Measurements from ENCODE around the gene ABCG5.

Gene ABCG5

DNA sequence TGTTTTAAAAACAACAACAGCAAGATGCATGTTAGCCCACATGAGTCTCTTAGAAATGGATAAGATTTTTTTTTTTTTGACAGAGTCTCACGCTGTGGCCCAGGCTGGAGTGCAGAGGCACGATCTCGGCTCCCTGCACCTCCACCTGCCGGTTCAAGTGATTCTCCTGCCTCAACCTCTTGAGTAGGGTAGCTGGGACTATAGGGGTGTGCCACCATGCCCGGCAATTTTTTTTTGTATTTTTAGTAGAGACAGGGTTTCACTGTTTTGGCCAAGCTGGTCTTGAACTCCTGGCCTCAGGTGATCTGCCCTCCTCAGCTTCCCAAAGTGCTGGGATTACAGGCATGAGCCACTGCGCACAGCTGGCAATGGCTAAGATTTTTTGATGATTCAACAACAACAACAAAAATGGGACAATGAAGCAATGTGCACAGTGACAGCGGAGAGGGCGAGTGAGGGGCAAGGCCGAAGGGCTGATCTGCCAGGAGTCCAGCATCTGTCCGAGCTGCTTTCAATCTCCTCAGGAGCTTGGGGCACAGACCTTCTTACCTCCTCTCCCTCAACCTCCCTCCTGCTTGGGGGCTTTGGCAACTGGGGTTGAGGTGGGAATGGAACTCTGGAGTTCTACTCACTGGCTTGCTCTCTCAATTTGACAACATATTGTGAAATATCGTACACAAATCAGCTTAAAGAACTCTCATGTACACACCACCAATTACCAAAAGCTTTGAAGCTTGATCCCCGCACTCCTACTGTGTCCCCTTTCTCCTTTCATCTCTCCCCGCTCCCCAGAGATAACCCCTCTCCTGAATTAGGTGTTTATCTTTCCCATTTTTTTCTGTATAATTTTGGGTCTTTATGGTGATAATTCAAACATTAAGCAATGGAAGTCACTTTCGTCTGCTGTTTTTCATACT, 3.6 kb upstream of the ABCG5 start:
- DNase-seq (ENCODE audit: low read depth, low spot score): no peak

GRCh38 chr2:43840965-43841364, 2.3 kb upstream of the ABCG5 start:
- no peak for DNase-seq (ENCODE audit: low read depth, low spot score)

- DNase-seq (ENCODE audit: low read depth, low spot score): no peak
These were observed 1.3 kb upstream of the ABCG5 start for GRCh38 chr2:43839776-43840564.

DNA sequence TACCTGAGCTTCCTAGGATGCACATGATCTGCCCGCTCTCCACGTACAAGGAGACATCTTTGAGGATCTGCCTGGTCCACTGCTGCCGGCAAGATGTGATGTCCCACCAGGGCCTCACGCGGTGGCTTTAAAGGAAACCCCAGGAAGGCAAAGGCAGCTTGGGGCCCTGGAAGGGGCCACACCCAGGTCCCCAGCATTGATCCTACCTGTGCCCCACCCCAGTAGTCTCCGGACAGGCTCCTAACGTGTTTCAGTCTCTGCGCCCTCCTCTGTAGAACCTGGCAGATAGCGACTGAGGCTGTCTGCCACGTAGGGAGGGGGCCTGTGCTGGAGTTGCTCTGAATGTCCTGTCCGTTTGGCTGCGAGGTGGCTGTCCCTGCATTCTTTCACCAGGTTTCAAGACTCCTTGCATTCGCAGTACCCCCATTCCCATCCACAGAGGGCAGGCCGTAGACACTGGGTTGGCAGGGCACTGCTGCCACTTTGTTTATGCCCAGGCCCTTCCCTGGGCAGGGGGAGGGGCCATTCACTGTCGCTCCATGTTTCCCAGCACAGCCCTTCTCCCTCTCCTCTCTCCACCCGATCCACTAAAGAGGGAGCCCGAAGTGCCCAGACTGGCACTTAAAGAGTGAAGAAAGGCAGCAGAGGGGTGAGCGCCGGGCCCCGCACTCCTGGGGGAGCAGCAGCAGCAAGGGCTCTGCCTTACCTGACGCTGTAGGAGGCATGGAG, 644 bp downstream of the ABCG5 start:
- no peak for DNase-seq (ENCODE audit: low read depth, low spot score)

GRCh38 chr2:43837033-43837432, 1.6 kb downstream of the ABCG5 start:
- DNase-seq (ENCODE audit: low read depth, low spot score): no peak

DNA sequence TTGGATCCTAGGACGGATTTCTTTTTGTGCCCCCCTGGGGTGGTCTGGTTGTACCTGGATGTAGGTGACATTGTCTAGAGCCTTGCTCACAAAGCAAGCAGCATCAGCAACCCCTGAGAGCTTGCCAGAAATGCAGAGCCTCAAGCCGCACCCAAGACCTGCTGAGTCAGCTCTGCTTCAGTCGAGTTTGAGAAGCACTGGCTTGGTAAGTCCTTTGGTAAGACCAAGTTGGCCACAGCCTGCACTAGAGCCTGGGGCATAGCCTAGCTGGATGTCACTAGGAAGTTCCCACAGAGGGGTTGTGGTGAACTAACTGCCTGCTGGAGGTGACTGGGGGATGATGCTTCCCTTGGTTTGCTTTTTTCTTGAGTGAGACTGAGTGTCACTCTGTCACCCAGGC, 6.2 kb downstream of the ABCG5 start:
- no peak for DNase-seq (ENCODE audit: low read depth, low spot score)

GRCh38 chr2:43831543-43832294, 6.9 kb downstream of the ABCG5 start:
- DNase-seq (ENCODE audit: low read depth, low spot score): no peak

DNA sequence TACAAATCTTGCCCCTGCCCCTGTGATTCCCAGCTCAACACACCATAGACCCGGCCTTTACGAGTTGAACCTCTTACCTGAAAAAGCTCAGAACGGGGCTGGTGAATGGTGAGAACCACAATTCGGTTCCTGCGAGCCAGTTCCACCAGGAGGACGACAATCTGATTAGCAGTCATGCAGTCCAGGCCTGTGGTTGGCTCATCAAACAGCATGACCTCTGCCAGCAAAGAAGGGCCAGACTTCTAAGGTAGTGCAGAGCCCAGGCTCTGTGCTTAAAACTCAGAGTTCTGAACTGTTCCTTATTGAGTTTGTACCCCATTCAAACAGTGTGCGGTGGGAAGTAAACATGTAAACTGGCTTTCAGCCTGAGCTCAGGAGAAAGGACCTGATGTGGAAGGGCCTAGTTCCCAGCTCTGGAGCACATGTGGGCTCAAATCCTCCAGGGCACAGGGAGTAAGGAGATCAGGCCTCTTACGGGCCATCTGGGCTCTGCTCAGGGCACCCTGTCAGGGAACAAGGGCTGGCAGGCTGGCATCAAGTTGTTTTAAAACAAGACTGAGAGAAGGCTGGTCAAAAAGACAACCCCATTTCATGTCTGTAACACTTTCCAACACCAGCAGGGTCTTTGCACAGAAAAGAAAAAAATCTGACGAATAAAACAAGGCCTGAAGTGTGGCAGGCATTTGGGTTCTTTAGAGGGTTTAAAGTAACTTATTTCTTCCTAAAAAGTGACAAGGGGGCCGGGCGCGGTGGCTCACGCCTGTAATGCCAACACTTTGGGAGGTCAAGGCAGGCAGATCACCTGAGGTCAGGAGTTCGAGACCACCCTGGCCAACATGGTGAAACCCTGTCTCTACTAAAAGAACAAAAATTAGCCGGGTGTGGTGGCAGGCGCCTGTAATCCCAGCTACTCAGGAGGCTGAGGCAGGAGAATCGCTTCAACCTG, 12.1 kb downstream of the ABCG5 start:
- no peak for DNase-seq (ENCODE audit: low read depth, low spot score)

- no peak for DNase-seq (ENCODE audit: low read depth, low spot score)
These were observed 12.8 kb downstream of the ABCG5 start for GRCh38 chr2:43825841-43826240.

DNA sequence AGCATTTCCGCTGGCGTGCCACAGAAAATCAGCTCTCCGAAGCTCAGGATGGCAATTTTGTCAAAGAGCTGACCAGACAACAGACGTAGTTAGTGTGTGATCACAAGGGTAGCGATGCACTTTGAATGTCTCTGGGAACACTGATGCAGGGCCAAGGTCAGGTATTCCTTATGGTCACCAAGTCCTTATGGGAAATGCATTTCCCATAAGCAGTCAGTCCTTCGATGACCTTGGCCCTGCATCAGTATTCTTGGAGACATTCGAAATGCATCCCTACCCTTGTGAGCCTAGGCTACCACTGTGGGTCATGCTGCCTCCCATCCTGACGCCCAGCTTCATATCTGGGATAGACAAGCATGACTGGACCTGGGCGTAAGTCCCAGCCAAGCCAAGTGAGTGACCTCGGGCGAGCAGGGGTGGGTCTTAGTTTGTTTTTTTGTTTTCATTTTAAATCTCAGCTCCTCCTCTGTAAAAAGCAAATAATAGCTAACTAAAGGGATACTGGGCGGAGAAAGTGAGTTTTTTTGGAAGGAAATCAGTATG, 13.6 kb downstream of the ABCG5 start:
- no peak for DNase-seq (ENCODE audit: low read depth, low spot score)

DNA sequence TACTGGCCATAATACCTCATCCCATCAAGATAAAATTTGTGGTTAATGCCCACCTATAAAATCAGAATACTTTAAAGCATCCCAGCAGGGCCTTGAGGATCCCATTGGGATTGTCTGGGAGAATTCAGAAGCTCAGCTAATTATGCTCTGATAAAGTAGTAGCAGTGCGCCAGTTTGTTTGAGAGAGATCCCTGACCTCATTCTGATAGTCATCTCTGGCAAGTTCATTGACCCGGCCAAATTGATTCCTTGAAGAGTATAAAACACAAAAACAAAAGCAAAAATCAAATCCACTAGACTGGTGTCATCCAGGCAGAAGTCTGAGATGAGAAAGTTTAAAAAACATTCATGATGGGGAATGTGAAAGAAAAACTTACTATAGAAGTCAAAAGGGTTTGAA, 14.1 kb downstream of the ABCG5 start:
- DNase-seq (ENCODE audit: low read depth, low spot score): no peak

DNA sequence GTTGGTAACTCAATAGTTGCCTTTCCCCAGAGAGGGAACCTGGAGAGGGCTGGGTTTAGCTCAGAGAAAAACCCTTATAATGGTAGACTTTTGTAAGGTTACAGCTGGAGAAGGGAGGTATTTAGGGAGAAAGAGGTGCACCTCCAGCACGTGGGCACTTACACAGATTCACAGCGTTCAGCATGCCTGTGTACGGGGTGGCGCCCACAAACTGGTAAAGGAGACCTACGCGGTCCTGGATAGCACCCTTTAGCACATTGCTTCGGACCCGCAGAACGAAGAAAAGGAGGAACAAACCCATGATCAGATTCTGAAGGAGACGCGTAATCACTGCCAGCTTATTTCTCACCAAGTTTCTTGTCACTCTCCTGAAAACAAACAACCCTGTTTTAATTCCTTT, 14.9 kb downstream of the ABCG5 start:
- no peak for DNase-seq (ENCODE audit: low read depth, low spot score)

GRCh38 chr2:43822839-43823238, 15.8 kb downstream of the ABCG5 start:
- DNase-seq (ENCODE audit: low read depth, low spot score): no peak

- DNase-seq (ENCODE audit: low read depth, low spot score): no peak
These were observed 19.0 kb downstream of the ABCG5 start for GRCh38 chr2:43819491-43820163.

DNA sequence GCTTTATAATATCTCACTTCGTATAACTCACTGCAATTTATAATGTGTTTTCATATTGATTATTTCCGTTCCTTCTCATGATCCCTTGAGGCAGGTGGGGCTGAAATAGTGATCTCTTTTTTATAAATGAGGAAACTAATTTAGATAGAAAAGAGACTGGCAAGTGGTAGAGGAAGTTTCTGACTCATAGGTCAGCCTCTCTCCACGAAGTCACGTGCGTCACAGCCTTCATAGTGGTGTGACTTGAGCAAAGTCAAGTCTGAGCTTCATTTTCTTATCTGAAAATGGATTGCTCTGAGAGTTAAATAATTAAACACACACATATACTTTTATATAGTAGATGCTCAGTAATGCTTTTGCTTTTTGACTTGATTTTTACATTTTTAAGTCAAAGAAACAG, 19.9 kb downstream of the ABCG5 start:
- no peak for DNase-seq (ENCODE audit: low read depth, low spot score)

DNA sequence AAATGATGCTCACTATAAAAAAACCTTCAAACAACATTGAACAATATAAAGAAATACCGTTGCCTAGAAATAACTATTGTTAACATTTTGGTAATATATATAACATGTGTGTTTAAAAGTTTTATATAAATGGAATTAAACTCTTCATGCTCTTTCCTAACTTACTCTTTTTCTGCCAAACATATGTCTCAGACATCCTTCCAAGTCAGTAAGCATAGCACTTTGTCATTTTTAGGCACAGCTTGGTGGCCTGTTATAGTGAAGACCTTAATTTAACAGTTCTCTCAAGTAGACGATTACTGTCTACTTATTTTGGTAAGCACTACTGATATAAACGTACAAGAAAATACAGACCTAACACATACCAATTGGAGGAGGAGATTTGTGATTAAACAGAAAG, 23.9 kb downstream of the ABCG5 start:
- no peak for DNase-seq (ENCODE audit: low read depth, low spot score)

DNA sequence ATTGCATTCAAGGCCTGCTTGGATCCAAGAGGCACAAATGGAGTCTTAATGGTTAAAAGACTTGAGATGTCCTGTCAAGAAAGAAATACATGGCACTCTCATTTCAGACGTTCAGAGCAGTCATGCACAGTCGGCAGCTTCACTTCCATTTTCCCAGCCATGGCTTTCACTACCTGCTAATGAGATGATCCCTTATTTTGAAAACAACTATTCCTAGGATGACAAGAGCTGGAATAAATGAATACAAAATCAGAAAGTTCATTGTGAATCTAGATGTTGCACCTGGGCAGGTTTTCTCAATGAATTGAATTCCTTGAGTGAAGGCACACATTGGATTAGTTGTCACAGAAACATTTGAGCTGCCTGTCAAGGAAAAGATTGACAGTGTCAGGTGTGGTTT, 25.7 kb downstream of the ABCG5 start:
- DNase-seq (ENCODE audit: low read depth, low spot score): no peak

- DNase-seq (ENCODE audit: low read depth, low spot score): no peak
These were observed 26.6 kb downstream of the ABCG5 start for GRCh38 chr2:43812006-43812405.

DNA sequence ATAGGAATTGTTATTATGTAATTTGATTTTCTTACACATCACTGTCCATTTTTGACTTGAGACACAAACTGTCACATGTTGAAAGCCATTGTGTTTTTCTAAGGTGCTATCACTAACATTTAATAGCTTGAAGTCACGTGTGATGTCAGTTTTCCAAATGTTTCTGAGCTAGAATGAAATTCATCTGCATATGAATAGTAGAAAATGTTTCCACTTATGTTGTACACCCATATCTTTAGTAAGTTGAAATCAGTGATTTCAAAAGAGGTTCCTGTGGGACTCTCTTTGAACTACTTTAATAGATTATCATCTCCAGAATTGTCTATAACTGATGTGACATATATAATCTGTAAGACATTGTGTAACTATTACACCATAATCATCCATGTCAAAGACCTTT, 27.8 kb downstream of the ABCG5 start:
- DNase-seq (ENCODE audit: low read depth, low spot score): no peak

DNA sequence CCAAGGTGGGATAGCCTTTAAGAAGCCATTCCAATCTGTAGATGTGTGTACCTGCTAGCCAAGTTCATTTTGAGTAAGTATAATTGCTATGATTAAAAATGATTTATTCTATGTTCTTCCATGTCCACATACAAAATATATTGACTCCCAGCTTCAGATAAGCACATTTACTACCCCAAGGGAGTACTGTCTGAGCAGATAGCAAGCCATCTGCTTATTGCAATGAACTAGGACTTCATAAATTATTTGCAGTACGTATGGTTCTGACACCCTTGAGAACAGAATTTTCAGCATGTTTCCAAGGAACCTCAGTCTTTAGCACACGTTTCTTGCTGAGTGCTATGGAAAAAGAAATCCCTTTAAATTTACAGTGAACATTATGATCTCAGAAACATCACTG, 28.2 kb downstream of the ABCG5 start:
- DNase-seq (ENCODE audit: low read depth, low spot score): no peak

Measured in smooth muscle cell of the brain vasculature (primary cell).